GM12878 (cell line): Measurements from ENCODE around the gene ALG6.

Experiments used
- BMI1 ChIP-seq: fragments of 450-650 bp; IDR thresholded peaks from 2 replicates; pipeline ENCODE4 v1.6.1; 2016; ENCODE audit warnings: mild to moderate bottlenecking, moderate library complexity, borderline replicate concordance
- CREM ChIP-seq: IDR thresholded peaks from 2 replicates; pipeline ENCODE4 v1.6.1; 2014; ENCODE audit warnings: antibody characterized with exemption, low read depth
- HSF1 ChIP-seq: fragments of 150-350 bp; IDR thresholded peaks from 2 replicates; pipeline ENCODE4 v1.6.1; 2014; ENCODE audit warnings: mild to moderate bottlenecking, low read depth, low read length
- RB1 ChIP-seq: fragments of 450-650 bp; formaldehyde crosslinking; IDR thresholded peaks from 2 replicates; pipeline ENCODE4 v1.6.1; 2017; ENCODE audit warnings: mild to moderate bottlenecking, borderline replicate concordance
- TAF1 ChIP-seq: IDR thresholded peaks from 2 replicates; pipeline ENCODE4 v1.6.1; 2011; ENCODE audit warnings: mild to moderate bottlenecking, low read depth, low read length, borderline replicate concordance
- TARDBP ChIP-seq: IDR thresholded peaks from 2 replicates; pipeline ENCODE4 v1.6.1; 2016; ENCODE audit warnings: borderline replicate concordance
- TF ChIP-seq, protein P1 (sequence below): fragments of 450-650 bp; formaldehyde crosslinking; IDR thresholded peaks from 2 replicates; pipeline ENCODE4 v1.4.0; 2020; ENCODE audit warnings: mild to moderate bottlenecking, moderate library complexity
- TF ChIP-seq, protein P2 (sequence below): IDR thresholded peaks from 2 replicates; pipeline ENCODE4 v1.6.1; 2012; ENCODE audit warnings: low read depth, low read length, improper control_type of control experiment
- TF ChIP-seq, protein P3 (sequence below): fragments of 450-650 bp; IDR thresholded peaks from 2 replicates; pipeline ENCODE4 v1.6.1; 2017; ENCODE audit warnings: mild to moderate bottlenecking, low read depth, inconsistent platforms; ENCODE audit not compliant: poor library complexity, severe bottlenecking

GRCh38 chr1:63330331-63330916 lies 37.0 kb upstream of the ALG6 start:
- TF ChIP-seq HSF1 (no peak), TARDBP (no peak), RB1 (no peak), TAF1 (no peak), CREM (no peak), BMI1 (no peak)
- TF ChIP-seq, protein P1, sequence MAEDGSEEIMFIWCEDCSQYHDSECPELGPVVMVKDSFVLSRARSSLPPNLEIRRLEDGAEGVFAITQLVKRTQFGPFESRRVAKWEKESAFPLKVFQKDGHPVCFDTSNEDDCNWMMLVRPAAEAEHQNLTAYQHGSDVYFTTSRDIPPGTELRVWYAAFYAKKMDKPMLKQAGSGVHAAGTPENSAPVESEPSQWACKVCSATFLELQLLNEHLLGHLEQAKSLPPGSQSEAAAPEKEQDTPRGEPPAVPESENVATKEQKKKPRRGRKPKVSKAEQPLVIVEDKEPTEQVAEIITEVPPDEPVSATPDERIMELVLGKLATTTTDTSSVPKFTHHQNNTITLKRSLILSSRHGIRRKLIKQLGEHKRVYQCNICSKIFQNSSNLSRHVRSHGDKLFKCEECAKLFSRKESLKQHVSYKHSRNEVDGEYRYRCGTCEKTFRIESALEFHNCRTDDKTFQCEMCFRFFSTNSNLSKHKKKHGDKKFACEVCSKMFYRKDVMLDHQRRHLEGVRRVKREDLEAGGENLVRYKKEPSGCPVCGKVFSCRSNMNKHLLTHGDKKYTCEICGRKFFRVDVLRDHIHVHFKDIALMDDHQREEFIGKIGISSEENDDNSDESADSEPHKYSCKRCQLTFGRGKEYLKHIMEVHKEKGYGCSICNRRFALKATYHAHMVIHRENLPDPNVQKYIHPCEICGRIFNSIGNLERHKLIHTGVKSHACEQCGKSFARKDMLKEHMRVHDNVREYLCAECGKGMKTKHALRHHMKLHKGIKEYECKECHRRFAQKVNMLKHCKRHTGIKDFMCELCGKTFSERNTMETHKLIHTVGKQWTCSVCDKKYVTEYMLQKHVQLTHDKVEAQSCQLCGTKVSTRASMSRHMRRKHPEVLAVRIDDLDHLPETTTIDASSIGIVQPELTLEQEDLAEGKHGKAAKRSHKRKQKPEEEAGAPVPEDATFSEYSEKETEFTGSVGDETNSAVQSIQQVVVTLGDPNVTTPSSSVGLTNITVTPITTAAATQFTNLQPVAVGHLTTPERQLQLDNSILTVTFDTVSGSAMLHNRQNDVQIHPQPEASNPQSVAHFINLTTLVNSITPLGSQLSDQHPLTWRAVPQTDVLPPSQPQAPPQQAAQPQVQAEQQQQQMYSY (CRISPR knock-in tag): no peak
- TF ChIP-seq, protein P2, sequence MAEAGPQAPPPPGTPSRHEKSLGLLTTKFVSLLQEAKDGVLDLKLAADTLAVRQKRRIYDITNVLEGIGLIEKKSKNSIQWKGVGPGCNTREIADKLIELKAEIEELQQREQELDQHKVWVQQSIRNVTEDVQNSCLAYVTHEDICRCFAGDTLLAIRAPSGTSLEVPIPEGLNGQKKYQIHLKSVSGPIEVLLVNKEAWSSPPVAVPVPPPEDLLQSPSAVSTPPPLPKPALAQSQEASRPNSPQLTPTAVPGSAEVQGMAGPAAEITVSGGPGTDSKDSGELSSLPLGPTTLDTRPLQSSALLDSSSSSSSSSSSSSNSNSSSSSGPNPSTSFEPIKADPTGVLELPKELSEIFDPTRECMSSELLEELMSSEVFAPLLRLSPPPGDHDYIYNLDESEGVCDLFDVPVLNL: no peak
- TF ChIP-seq, protein P3, sequence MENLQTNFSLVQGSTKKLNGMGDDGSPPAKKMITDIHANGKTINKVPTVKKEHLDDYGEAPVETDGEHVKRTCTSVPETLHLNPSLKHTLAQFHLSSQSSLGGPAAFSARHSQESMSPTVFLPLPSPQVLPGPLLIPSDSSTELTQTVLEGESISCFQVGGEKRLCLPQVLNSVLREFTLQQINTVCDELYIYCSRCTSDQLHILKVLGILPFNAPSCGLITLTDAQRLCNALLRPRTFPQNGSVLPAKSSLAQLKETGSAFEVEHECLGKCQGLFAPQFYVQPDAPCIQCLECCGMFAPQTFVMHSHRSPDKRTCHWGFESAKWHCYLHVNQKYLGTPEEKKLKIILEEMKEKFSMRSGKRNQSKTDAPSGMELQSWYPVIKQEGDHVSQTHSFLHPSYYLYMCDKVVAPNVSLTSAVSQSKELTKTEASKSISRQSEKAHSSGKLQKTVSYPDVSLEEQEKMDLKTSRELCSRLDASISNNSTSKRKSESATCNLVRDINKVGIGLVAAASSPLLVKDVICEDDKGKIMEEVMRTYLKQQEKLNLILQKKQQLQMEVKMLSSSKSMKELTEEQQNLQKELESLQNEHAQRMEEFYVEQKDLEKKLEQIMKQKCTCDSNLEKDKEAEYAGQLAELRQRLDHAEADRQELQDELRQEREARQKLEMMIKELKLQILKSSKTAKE: no peak
